ENCODE results near the gene LRRC7. TPM values are rescaled to one million over a fixed set of nuclear protein-coding genes. Genes with fewer than 3 reads are reported as not detected.
"Not testable (repeated sequence)": the region's sequence is repeated elsewhere in the genome, so short reads cannot be mapped to it uniquely, and the experiment has no call there.

LRRC7 gene
- total RNA-seq, 5 donors from 2014 or later (not counting 1 experiment from before 2014, with no cell fraction given) = 0.13 to 4.0 (median 0.54) TPM

- Mint-ChIP-seq H3K4me1 (no peaks in the 10 kb centered on the region), H3K36me3 (no peaks in the 10 kb centered on the region), H3K27ac (no peak overlapping the region), H3K4me3 (no peak overlapping the region), H3K9me3 (peaks cover 6 to 29% (median 9%) of the 10 kb centered on the region in 3 donors), H3K27me3 (no peaks in the 10 kb centered on the region)
- Histone ChIP-seq H3K27ac (ENCODE audit: low read length) (no peak overlapping the region), H3K27me3 (replicated peaks in 1 of 2; ENCODE audit: control insufficient read depth in 2 of 2, extremely low read depth in 1 of 2, insufficient read depth in 2 of 2, low read length in 1 of 2) (no peaks in the 10 kb centered on the region), H3K4me3 (ENCODE audit: control insufficient read depth in 1 of 2, extremely low read depth in 1 of 2, low read length in 1 of 2) (no peak overlapping the region), H3K9me3 (no peaks in the 10 kb centered on the region), H3K36me3 (ENCODE audit: control insufficient read depth in 2 of 2, extremely low read depth in 1 of 2, insufficient read depth in 1 of 2, low read length in 1 of 2) (no peaks in the 10 kb centered on the region), H3K4me1 (ENCODE audit: control insufficient read depth in 1 of 2, extremely low read depth in 1 of 2, insufficient read depth in 2 of 2, low read length in 2 of 2) (no peaks in the 10 kb centered on the region)
- POLR2A ChIA-PET = no interaction called here
- WGBS (ENCODE audit: insufficient coverage) = 80% methylated on average over 1 of the region's 2 CpGs
- no peak for DNase-seq
- no peak for ATAC-seq (replicated peaks in 1 of 4)
- CTCF ChIA-PET = no interaction called here
These were observed 379.2 kb downstream of the LRRC7 start for GRCh38 chr1:69946935-69947334.

GRCh38 chr1:69947837-69948236, 380.1 kb downstream of the LRRC7 start:
- H3K27me3 Mint-ChIP-seq = no peaks in the 10 kb centered on the region
- H3K4me1 Mint-ChIP-seq = no peaks in the 10 kb centered on the region
- no CpG with 5 or more reads among the region's 3 CpGs for WGBS (ENCODE audit: insufficient coverage)
- CTCF ChIA-PET = interaction anchor here in 1 of 2 donors (0.7 kb wide), 1 partner anchor 1278 kb away, joined by 3 read pairs; no protein-coding TSS in a partner anchor
- H3K4me3 Mint-ChIP-seq = no peak overlapping the region
- POLR2A ChIA-PET = no interaction called here
- no peak for ATAC-seq (replicated peaks in 1 of 4)
- no peaks in the 10 kb centered on the region for H3K4me1 ChIP-seq (ENCODE audit: control insufficient read depth in 1 of 2, extremely low read depth in 1 of 2, insufficient read depth in 2 of 2, low read length in 2 of 2)
- no peaks in the 10 kb centered on the region for H3K9me3 ChIP-seq
- H3K27me3 ChIP-seq (replicated peaks in 1 of 2; ENCODE audit: control insufficient read depth in 2 of 2, extremely low read depth in 1 of 2, insufficient read depth in 2 of 2, low read length in 1 of 2) = no peaks in the 10 kb centered on the region
- no peaks in the 10 kb centered on the region for H3K36me3 Mint-ChIP-seq
- H3K4me3 ChIP-seq (ENCODE audit: control insufficient read depth in 1 of 2, extremely low read depth in 1 of 2, low read length in 1 of 2) = no peak overlapping the region
- DNase-seq = no peak
- H3K27ac Mint-ChIP-seq = no peak overlapping the region
- H3K27ac ChIP-seq (ENCODE audit: low read length) = no peak overlapping the region
- peaks cover 4 to 24% (median 6%) of the 10 kb centered on the region in 3 donors for H3K9me3 Mint-ChIP-seq
- no peaks in the 10 kb centered on the region for H3K36me3 ChIP-seq (ENCODE audit: control insufficient read depth in 2 of 2, extremely low read depth in 1 of 2, insufficient read depth in 1 of 2, low read length in 1 of 2)

- Mint-ChIP-seq H3K36me3 (no peaks in the 10 kb centered on the region), H3K4me3 (no peak overlapping the region), H3K9me3 (peaks cover 4 to 6% (median 4%) of the 10 kb centered on the region in 3 donors), H3K27ac (no peak overlapping the region), H3K4me1 (no peaks in the 10 kb centered on the region), H3K27me3 (no peaks in the 10 kb centered on the region)
- ATAC-seq (replicated peaks in 1 of 4) (no peak), DNase-seq (no peak)
- Histone ChIP-seq H3K9me3 (no peaks in the 10 kb centered on the region), H3K27me3 (replicated peaks in 1 of 2; ENCODE audit: control insufficient read depth in 2 of 2, extremely low read depth in 1 of 2, insufficient read depth in 2 of 2, low read length in 1 of 2) (no peaks in the 10 kb centered on the region), H3K4me1 (ENCODE audit: control insufficient read depth in 1 of 2, extremely low read depth in 1 of 2, insufficient read depth in 2 of 2, low read length in 2 of 2) (no peaks in the 10 kb centered on the region), H3K36me3 (ENCODE audit: control insufficient read depth in 2 of 2, extremely low read depth in 1 of 2, insufficient read depth in 1 of 2, low read length in 1 of 2) (no peaks in the 10 kb centered on the region), H3K27ac (ENCODE audit: low read length) (no peak overlapping the region), H3K4me3 (ENCODE audit: control insufficient read depth in 1 of 2, extremely low read depth in 1 of 2, low read length in 1 of 2) (no peak overlapping the region)
- ChIA-PET CTCF (no interaction called here), POLR2A (no interaction called here)
- WGBS (ENCODE audit: insufficient coverage) = no CpG with 5 or more reads among the region's 1 CpG
These were observed 385.0 kb downstream of the LRRC7 start for GRCh38 chr1:69952676-69953075.

- POLR2A ChIA-PET; CTCF ChIA-PET; H3K4me1 ChIP-seq (ENCODE audit: control insufficient read depth in 1 of 2, extremely low read depth in 1 of 2, insufficient read depth in 2 of 2, low read length in 2 of 2); H3K4me3 ChIP-seq (ENCODE audit: control insufficient read depth in 1 of 2, extremely low read depth in 1 of 2, low read length in 1 of 2); H3K9me3 ChIP-seq; H3K27ac ChIP-seq (ENCODE audit: low read length); H3K27ac Mint-ChIP-seq; H3K9me3 Mint-ChIP-seq; H3K36me3 Mint-ChIP-seq; ATAC-seq (replicated peaks in 1 of 4); H3K4me1 Mint-ChIP-seq; H3K27me3 Mint-ChIP-seq; H3K36me3 ChIP-seq (ENCODE audit: control insufficient read depth in 2 of 2, extremely low read depth in 1 of 2, insufficient read depth in 1 of 2, low read length in 1 of 2); H3K27me3 ChIP-seq (replicated peaks in 1 of 2; ENCODE audit: control insufficient read depth in 2 of 2, extremely low read depth in 1 of 2, insufficient read depth in 2 of 2, low read length in 1 of 2); H3K4me3 Mint-ChIP-seq; DNase-seq: not testable (repeated sequence)
- WGBS (ENCODE audit: insufficient coverage) = no CpG with 5 or more reads among the region's 2 CpGs
These were observed 394.7 kb downstream of the LRRC7 start for GRCh38 chr1:69962452-69962851.

GRCh38 chr1:69967245-69967766, 399.6 kb downstream of the LRRC7 start:
- Histone ChIP-seq H3K9me3 (no peaks in the 10 kb centered on the region), H3K27me3 (replicated peaks in 1 of 2; ENCODE audit: control insufficient read depth in 2 of 2, extremely low read depth in 1 of 2, insufficient read depth in 2 of 2, low read length in 1 of 2) (no peaks in the 10 kb centered on the region), H3K4me1 (ENCODE audit: control insufficient read depth in 1 of 2, extremely low read depth in 1 of 2, insufficient read depth in 2 of 2, low read length in 2 of 2) (no peaks in the 10 kb centered on the region), H3K27ac (ENCODE audit: low read length) (no peak overlapping the region), H3K36me3 (ENCODE audit: control insufficient read depth in 2 of 2, extremely low read depth in 1 of 2, insufficient read depth in 1 of 2, low read length in 1 of 2) (no peaks in the 10 kb centered on the region), H3K4me3 (ENCODE audit: control insufficient read depth in 1 of 2, extremely low read depth in 1 of 2, low read length in 1 of 2) (no peak overlapping the region)
- Mint-ChIP-seq H3K27ac (no peak overlapping the region), H3K4me1 (no peaks in the 10 kb centered on the region), H3K9me3 (peaks cover 13 to 27% (median 24%) of the 10 kb centered on the region in 3 donors), H3K4me3 (no peak overlapping the region), H3K36me3 (no peaks in the 10 kb centered on the region), H3K27me3 (no peaks in the 10 kb centered on the region)
- POLR2A ChIA-PET = no interaction called here
- 81% methylated on average over 2 of the region's 3 CpGs for WGBS (ENCODE audit: insufficient coverage)
- ATAC-seq (replicated peaks in 1 of 4) (no peak), DNase-seq (no peak)
- CTCF ChIA-PET = no interaction called here

- WGBS (ENCODE audit: insufficient coverage) = 61% methylated on average over 2 of the region's 3 CpGs
- Mint-ChIP-seq H3K9me3 (peaks cover 0 to 9% (median 8%) of the 10 kb centered on the region in 3 donors), H3K4me3 (no peak overlapping the region), H3K4me1 (no peaks in the 10 kb centered on the region), H3K36me3 (no peaks in the 10 kb centered on the region), H3K27me3 (no peaks in the 10 kb centered on the region), H3K27ac (no peak overlapping the region)
- H3K9me3 ChIP-seq = no peaks in the 10 kb centered on the region
- H3K4me3 ChIP-seq (ENCODE audit: control insufficient read depth in 1 of 2, extremely low read depth in 1 of 2, low read length in 1 of 2) = no peak overlapping the region
- CTCF ChIA-PET = no interaction called here
- no peak overlapping the region for H3K27ac ChIP-seq (ENCODE audit: low read length)
- no peak for DNase-seq
- no peaks in the 10 kb centered on the region for H3K36me3 ChIP-seq (ENCODE audit: control insufficient read depth in 2 of 2, extremely low read depth in 1 of 2, insufficient read depth in 1 of 2, low read length in 1 of 2)
- H3K27me3 ChIP-seq (replicated peaks in 1 of 2; ENCODE audit: control insufficient read depth in 2 of 2, extremely low read depth in 1 of 2, insufficient read depth in 2 of 2, low read length in 1 of 2) = no peaks in the 10 kb centered on the region
- no peaks in the 10 kb centered on the region for H3K4me1 ChIP-seq (ENCODE audit: control insufficient read depth in 1 of 2, extremely low read depth in 1 of 2, insufficient read depth in 2 of 2, low read length in 2 of 2)
- POLR2A ChIA-PET = no interaction called here
- ATAC-seq (replicated peaks in 1 of 4) = no peak
These were observed 409.2 kb downstream of the LRRC7 start for GRCh38 chr1:69976896-69977295.

- no peak overlapping the region for H3K4me3 ChIP-seq (ENCODE audit: control insufficient read depth in 1 of 2, extremely low read depth in 1 of 2, low read length in 1 of 2)
- no CpG with 5 or more reads among the region's 1 CpG for WGBS (ENCODE audit: insufficient coverage)
- no peak overlapping the region for H3K27ac Mint-ChIP-seq
- ChIA-PET POLR2A (no interaction called here), CTCF (no interaction called here)
- ATAC-seq (replicated peaks in 1 of 4) (no peak), DNase-seq (no peak)
- H3K4me1 Mint-ChIP-seq = no peaks in the 10 kb centered on the region
- H3K36me3 ChIP-seq (ENCODE audit: control insufficient read depth in 2 of 2, extremely low read depth in 1 of 2, insufficient read depth in 1 of 2, low read length in 1 of 2) = no peaks in the 10 kb centered on the region
- H3K9me3 ChIP-seq = no peaks in the 10 kb centered on the region
- no peak overlapping the region for H3K27ac ChIP-seq (ENCODE audit: low read length)
- no peaks in the 10 kb centered on the region for H3K4me1 ChIP-seq (ENCODE audit: control insufficient read depth in 1 of 2, extremely low read depth in 1 of 2, insufficient read depth in 2 of 2, low read length in 2 of 2)
- H3K27me3 ChIP-seq (replicated peaks in 1 of 2; ENCODE audit: control insufficient read depth in 2 of 2, extremely low read depth in 1 of 2, insufficient read depth in 2 of 2, low read length in 1 of 2) = no peaks in the 10 kb centered on the region
- no peaks in the 10 kb centered on the region for H3K36me3 Mint-ChIP-seq
- no peaks in the 10 kb centered on the region for H3K27me3 Mint-ChIP-seq
- H3K4me3 Mint-ChIP-seq = no peak overlapping the region
- peaks cover 0 to 8% (median 4%) of the 10 kb centered on the region in 3 donors for H3K9me3 Mint-ChIP-seq
These were observed 415.3 kb downstream of the LRRC7 start for GRCh38 chr1:69982992-69983391.

Measured in T-cell (primary cell).